Retina (tissue), 1 donor: ENCODE data around the gene LUC7L.
"Not testable (repeated sequence)": the region's sequence is repeated elsewhere in the genome, so short reads cannot be mapped to it uniquely, and the experiment has no call there.

ENCODE experiments used
- DNase-seq: peaks from one replicate; pipeline ENCODE4 v3.0.0-alpha.2; 2016

Gene LUC7L

DNA sequence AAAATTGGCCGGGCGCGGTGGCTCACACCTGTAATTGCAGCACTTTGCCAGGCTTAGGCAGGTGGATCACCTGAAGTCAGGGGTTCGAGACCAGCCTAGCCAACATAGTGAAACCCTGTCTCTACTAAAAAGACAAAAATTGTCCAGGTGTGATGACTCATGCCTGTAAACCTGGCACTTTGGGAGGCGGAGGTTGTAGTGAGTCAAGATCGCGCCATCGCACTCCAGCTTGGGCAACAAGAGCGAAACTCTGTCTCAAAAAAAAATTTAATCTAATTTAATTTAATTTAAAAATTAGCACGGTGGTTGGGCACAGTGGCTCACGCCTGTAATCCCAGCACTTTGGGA, 50.6 kb downstream of the LUC7L start:
- DNase-seq: no peak

DNA sequence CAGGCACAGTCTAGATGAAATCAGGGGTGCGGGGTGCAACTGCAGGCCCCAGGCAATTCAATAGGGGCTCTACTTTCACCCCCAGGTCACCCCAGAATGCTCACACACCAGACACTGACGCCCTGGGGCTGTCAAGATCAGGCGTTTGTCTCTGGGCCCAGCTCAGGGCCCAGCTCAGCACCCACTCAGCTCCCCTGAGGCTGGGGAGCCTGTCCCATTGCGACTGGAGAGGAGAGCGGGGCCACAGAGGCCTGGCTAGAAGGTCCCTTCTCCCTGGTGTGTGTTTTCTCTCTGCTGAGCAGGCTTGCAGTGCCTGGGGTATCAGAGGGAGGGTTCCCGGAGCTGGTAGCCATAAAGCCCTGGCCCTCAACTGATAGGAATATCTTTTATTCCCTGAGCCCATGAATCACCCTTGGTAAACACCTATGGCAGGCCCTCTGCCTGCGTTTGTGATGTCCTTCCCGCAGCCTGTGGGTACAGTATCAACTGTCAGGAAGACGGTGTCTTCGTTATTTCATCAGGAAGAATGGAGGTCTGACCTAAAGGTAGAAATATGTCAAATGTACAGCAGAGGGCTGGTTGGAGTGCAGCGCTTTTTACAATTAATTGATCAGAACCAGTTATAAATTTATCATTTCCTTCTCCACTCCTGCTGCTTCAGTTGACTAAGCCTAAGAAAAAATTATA, 51.1 kb downstream of the LUC7L start:
- no peak for DNase-seq

DNA sequence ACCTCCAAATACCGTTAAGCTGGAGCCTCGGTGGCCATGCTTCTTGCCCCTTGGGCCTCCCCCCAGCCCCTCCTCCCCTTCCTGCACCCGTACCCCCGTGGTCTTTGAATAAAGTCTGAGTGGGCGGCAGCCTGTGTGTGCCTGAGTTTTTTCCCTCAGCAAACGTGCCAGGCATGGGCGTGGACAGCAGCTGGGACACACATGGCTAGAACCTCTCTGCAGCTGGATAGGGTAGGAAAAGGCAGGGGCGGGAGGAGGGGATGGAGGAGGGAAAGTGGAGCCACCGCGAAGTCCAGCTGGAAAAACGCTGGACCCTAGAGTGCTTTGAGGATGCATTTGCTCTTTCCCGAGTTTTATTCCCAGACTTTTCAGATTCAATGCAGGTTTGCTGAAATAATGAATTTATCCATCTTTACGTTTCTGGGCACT, 51.8 kb downstream of the LUC7L start:
- no peak for DNase-seq

DNA sequence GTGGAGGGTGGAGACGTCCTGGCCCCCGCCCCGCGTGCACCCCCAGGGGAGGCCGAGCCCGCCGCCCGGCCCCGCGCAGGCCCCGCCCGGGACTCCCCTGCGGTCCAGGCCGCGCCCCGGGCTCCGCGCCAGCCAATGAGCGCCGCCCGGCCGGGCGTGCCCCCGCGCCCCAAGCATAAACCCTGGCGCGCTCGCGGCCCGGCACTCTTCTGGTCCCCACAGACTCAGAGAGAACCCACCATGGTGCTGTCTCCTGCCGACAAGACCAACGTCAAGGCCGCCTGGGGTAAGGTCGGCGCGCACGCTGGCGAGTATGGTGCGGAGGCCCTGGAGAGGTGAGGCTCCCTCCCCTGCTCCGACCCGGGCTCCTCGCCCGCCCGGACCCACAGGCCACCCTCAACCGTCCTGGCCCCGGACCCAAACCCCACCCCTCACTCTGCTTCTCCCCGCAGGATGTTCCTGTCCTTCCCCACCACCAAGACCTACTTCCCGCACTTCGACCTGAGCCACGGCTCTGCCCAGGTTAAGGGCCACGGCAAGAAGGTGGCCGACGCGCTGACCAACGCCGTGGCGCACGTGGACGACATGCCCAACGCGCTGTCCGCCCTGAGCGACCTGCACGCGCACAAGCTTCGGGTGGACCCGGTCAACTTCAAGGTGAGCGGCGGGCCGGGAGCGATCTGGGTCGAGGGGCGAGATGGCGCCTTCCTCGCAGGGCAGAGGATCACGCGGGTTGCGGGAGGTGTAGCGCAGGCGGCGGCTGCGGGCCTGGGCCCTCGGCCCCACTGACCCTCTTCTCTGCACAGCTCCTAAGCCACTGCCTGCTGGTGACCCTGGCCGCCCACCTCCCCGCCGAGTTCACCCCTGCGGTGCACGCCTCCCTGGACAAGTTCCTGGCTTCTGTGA, 52.5 kb downstream of the LUC7L start, which contains the start of gene HBA1:
Gene HBA1 (plus strand): TSS at position 204 of the 906 bp plus-strand sequence. CDS start 37 bp downstream, at position 241.
- not testable (repeated sequence) for DNase-seq

DNA sequence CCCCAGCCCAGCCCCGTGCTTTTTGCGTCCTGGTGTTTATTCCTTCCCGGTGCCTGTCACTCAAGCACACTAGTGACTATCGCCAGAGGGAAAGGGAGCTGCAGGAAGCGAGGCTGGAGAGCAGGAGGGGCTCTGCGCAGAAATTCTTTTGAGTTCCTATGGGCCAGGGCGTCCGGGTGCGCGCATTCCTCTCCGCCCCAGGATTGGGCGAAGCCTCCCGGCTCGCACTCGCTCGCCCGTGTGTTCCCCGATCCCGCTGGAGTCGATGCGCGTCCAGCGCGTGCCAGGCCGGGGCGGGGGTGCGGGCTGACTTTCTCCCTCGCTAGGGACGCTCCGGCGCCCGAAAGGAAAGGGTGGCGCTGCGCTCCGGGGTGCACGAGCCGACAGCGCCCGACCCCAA, 53.2 kb downstream of the LUC7L start:
- DNase-seq: not testable (repeated sequence)

DNA sequence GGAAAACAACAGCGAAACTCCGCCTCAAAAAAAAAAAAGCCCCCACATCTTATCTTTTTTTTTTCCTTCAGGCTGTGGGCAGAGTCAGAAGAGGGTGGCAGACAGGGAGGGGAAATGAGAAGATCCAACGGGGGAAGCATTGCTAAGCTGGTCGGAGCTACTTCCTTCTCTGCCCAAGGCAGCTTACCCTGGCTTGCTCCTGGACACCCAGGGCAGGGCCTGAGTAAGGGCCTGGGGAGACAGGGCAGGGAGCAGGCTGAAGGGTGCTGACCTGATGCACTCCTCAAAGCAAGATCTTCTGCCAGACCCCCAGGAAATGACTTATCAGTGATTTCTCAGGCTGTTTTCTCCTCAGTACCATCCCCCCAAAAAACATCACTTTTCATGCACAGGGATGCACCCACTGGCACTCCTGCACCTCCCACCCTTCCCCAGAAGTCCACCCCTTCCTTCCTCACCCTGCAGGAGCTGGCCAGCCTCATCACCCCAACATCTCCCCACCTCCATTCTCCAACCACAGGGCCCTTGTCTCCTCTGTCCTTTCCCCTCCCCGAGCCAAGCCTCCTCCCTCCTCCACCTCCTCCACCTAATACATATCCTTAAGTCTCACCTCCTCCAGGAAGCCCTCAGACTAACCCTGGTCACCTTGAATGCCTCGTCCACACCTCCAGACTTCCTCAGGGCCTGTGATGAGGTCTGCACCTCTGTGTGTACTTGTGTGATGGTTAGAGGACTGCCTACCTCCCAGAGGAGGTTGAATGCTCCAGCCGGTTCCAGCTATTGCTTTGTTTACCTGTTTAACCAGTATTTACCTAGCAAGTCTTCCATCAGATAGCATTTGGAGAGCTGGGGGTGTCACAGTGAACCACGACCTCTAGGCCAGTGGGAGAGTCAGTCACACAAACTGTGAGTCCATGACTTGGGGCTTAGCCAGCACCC, 54.0 kb downstream of the LUC7L start:
- no peak for DNase-seq

DNA sequence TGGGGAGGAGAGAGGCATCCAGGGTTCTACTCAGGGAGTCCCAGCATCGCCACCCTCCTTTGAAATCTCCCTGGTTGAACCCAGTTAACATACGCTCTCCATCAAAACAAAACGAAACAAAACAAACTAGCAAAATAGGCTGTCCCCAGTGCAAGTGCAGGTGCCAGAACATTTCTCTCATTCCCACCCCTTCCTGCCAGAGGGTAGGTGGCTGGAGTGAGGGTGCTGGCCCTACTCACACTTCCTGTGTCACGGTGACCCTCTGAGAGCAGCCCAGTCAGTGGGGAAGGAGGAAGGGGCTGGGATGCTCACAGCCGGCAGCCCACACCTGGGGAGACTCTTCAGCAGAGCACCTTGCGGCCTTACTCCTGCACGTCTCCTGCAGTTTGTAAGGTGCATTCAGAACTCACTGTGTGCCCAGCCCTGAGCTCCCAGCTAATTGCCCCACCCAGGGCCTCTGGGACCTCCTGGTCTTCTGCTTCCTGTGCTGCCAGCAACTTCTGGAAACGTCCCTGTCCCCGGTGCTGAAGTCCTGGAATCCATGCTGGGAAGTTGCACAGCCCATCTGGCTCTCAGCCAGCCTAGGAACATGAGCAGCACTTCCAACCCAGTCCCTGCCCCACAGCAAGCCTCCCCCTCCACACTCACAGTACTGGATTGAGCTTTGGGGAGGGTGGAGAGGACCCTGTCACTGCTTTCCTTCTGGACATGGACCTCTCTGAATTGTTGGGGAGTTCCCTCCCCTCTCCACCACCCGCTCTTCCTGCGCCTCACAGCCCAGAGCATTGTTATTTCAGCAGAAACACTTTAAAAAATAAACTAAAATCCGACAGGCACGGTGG, 55.1 kb downstream of the LUC7L start:
- not testable (repeated sequence) for DNase-seq

DNA sequence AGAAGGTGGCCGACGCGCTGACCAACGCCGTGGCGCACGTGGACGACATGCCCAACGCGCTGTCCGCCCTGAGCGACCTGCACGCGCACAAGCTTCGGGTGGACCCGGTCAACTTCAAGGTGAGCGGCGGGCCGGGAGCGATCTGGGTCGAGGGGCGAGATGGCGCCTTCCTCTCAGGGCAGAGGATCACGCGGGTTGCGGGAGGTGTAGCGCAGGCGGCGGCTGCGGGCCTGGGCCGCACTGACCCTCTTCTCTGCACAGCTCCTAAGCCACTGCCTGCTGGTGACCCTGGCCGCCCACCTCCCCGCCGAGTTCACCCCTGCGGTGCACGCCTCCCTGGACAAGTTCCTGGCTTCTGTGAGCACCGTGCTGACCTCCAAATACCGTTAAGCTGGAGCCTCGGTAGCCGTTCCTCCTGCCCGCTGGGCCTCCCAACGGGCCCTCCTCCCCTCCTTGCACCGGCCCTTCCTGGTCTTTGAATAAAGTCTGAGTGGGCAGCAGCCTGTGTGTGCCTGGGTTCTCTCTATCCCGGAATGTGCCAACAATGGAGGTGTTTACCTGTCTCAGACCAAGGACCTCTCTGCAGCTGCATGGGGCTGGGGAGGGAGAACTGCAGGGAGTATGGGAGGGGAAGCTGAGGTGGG, 55.9 kb downstream of the LUC7L start:
- not testable (repeated sequence) for DNase-seq

DNA sequence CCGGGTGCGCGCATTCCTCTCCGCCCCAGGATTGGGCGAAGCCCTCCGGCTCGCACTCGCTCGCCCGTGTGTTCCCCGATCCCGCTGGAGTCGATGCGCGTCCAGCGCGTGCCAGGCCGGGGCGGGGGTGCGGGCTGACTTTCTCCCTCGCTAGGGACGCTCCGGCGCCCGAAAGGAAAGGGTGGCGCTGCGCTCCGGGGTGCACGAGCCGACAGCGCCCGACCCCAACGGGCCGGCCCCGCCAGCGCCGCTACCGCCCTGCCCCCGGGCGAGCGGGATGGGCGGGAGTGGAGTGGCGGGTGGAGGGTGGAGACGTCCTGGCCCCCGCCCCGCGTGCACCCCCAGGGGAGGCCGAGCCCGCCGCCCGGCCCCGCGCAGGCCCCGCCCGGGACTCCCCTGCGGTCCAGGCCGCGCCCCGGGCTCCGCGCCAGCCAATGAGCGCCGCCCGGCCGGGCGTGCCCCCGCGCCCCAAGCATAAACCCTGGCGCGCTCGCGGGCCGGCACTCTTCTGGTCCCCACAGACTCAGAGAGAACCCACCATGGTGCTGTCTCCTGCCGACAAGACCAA, 56.8 kb downstream of the LUC7L start, which contains the start of gene HBA2:
Gene HBA2 (plus strand): TSS at position 503 of the 568 bp plus-strand sequence. CDS start 37 bp downstream, at position 540.
- not testable (repeated sequence) for DNase-seq

DNA sequence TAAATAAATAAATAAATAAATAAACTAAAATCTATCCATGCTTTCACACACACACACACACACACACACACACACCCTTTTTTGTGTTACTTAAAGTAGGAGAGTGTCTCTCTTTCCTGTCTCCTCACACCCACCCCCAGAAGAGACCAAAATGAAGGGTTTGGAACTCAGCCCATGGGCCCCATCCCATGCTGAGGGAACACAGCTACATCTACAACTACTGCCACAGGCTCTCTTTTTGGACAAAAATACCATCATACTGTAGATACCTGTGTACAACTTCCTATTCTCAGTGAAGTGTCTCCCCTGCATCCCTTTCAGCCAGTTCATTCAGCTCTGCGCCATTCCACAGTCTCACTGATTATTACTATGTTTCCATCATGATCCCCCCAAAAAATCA, 58.5 kb downstream of the LUC7L start:
- no peak for DNase-seq

DNA sequence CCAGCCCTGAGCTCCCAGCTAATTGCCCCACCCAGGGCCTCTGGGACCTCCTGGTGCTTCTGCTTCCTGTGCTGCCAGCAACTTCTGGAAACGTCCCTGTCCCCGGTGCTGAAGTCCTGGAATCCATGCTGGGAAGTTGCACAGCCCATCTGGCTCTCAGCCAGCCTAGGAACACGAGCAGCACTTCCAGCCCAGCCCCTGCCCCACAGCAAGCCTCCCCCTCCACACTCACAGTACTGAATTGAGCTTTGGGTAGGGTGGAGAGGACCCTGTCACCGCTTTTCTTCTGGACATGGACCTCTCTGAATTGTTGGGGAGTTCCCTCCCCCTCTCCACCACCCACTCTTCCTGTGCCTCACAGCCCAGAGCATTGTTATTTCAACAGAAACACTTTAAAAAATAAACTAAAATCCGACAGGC, 59.2 kb downstream of the LUC7L start:
- not testable (repeated sequence) for DNase-seq

DNA sequence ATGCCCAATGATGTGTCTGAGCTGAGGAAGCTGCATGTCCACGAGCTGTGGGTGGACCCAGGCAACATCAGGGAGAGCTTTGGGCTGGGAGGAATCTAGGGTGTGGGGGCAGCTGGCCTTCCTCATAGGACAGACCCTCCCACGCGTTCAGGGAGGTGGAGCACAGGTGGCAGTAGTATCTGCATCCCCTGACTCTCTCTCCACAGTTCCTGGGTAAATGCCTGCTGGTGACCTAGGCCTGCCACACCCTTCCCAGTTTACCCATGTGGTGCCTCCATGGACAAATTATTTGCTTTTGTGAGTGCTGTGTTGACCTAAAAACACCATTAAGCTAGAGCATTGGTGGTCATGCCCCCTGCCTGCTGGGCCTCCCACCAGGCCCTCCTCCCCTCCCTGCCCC, 60.2 kb downstream of the LUC7L start:
- DNase-seq: no peak

DNA sequence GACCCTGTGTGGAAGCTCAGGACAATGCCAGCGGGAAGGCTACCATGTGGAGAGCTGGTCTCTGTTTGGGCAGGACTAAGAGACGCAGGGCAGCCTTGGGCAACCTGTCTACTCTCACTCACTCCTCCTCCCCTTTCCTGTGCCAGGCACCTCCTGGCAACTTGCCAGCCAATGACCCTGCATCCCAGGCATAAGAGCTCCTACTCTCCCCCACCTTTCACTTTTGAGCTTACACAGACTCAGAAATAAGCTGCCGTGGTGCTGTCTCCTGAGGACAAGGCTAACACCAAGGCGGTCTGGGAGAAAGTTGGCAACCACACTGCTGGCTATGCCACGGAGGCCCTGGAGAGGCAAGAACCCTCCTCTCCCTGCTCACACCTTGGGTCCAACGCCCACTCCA, 60.8 kb downstream of the LUC7L start:
- no peak for DNase-seq

DNA sequence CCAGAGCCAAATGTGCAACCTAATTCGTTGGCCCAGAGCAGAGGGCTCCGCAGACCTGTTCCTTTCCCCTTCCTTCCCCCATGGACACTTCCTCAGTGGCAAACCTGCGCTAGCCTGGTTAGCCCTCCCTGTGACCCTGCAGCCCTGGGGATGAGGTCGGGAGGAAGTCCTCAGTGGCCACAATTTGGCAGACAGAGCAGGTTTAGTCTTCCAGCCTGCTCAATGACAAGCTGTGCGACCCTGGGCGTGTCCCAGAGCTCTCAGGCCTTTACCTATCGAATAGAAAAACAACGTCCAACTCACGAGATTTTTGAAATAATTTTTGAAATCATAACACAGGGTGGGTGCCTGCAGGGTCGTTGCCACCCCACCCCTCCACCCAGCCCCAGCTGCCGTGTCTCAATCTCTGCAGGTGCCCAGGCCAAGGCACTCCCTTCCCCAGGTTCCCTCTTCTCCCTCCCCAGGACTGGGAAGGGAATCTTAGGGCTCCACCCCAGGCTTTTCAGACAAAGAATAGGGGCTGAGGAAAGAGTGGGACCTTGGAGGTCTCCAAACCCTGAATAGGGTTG, 62.0 kb downstream of the LUC7L start:
- DNase-seq: no peak

DNA sequence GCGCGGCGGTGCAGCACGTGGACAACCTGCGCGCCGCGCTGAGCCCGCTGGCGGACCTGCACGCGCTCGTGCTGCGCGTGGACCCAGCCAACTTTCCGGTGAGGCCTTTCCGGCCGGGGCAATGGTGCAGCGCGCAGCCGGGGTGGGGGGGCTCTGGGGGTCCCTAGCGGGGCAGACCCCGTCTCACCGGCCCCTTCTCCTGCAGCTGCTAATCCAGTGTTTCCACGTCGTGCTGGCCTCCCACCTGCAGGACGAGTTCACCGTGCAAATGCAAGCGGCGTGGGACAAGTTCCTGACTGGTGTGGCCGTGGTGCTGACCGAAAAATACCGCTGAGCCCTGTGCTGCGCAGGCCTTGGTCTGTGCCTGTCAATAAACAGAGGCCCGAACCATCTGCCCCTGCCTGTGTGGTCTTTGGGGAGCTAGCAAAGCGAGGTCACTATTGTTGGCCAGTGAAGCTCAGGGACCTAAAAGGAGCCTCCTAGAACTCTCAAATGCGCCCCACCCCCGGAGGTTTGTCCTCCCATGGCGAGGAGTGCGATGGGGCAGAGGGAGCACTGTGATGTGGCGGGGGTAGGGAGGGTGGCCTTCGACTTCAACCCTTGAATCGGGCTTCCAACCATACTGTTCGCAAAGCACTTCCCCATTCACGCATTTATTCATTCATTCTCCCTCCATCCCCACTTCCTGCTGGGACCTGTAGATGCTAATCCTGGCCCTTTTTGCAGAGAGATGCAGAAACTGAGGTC, 62.7 kb downstream of the LUC7L start:
- no peak for DNase-seq

DNA sequence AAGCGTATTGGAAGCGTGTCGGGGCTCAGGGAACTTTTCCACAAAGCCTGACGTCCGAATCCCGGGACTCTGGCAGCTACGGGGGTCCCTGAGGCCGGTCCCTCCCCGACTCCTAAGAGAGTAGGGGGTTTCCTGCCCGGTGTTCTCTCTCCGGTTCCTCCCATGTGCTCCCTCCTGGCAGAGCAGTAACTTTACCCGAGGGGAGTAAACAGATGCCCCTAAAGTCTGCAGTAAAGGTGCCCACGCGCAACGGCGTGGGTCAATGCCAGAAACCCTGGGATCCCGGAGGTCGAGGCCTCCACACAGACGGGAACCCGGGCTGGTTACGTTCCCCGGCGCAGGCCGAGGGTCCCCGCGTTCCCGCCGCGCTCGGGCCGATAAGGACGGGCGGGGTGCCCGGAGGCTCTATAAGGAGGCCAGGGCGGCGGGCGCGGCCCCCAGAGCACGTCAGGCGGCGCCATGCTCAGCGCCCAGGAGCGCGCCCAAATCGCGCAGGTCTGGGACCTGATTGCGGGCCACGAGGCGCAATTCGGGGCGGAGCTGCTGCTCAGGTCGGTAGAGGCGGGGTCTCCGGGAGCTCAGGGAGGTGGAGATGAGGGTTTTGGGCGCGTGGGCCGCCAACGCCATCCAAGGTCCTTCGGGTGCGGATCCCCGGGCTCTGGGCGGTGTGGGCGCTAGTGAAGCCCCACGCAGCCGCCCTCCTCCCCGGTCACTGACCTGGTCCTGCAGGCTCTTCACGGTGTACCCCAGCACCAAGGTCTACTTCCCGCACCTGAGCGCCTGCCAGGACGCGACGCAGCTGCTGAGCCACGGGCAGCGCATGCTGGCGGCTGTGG, 63.5 kb downstream of the LUC7L start, which contains the start of gene HBM:
Gene HBM (plus strand): TSS at position 440 of the 836 bp plus-strand sequence. CDS start 20 bp downstream, at position 460.
- no peak for DNase-seq

DNA sequence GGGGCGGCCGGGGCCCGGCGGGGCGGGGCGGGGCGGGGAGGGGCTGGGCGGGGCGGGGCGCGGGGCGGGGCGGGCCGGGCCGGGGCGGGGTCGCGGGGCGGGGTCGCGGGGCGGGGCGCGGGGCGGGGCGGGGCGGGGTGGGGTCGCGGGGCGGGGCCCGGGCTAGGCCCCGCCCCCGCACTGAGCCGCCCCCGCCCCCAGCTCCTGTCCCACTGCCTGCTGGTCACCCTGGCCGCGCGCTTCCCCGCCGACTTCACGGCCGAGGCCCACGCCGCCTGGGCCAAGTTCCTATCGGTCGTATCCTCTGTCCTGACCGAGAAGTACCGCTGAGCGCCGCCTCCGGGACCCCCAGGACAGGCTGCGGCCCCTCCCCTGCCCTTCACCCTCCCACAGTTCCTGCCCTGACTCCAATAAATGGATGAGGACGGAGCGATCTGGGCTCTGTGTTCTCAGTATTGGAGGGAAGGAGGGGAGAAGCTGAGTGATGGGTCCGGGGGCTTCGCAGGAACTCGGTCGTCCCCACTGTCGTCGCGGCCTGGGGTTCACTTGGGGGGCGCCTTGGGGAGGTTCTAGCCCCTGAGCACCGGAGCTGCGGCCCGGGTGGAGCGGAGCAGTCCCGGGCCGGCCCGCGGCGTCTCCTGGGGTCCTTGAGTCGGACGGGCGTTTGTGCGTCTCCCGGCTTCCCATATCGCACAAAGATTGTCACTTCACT, 64.3 kb downstream of the LUC7L start:
- DNase-seq: peak; percentile 57
